Smooth muscle cell (in vitro differentiated cells): ENCODE measurements around the gene MGLL. TPM values are rescaled to one million over a fixed set of nuclear protein-coding genes. Genes with fewer than 3 reads are reported as not detected.

Experiments used
- DNase-seq: peaks from one replicate; lab custom pipeline; 2025; ENCODE audit not compliant: unreplicated experiment; lab: John Stamatoyannopoulos, UW
- H2AFZ ChIP-seq: fragments of 200-600 bp; sonication (generic); 2 replicates; pipeline ENCODE4 v1.6.0; 2016; ENCODE audit warnings: antibody characterized with exemption, low read depth, mild to moderate bottlenecking
- H3F3A ChIP-seq: fragments of 200-600 bp; sonication (generic); 2 replicates; pipeline ENCODE4 v1.6.0; 2017; ENCODE audit warnings: antibody characterized with exemption, low read depth
- H3K27ac ChIP-seq: fragments of 200-600 bp; sonication (generic); 2 replicates; pipeline ENCODE4 v1.5.1; 2016; ENCODE audit warnings: low read depth, mild to moderate bottlenecking
- H3K27me3 ChIP-seq: fragments of 200-600 bp; sonication (generic); 2 replicates; pipeline ENCODE4 v1.6.1; 2016; ENCODE audit warnings: low read depth, mild to moderate bottlenecking
- H3K36me3 ChIP-seq: fragments of 200-600 bp; sonication (generic); 2 replicates; pipeline ENCODE4 v1.5.1; 2016; ENCODE audit warnings: low read depth
- H3K4me1 ChIP-seq: fragments of 200-600 bp; sonication (generic); 2 replicates; pipeline ENCODE4 v1.5.1; 2016; ENCODE audit warnings: low read depth
- H3K4me2 ChIP-seq: fragments of 200-600 bp; sonication (generic); 2 replicates; pipeline ENCODE4 v1.6.0; 2016; ENCODE audit warnings: mild to moderate bottlenecking
- H3K4me3 ChIP-seq: fragments of 200-600 bp; sonication (generic); 2 replicates; pipeline ENCODE4 v1.5.1; 2016; ENCODE audit warnings: mild to moderate bottlenecking
- H3K79me2 ChIP-seq: fragments of 200-600 bp; sonication (generic); 2 replicates; pipeline ENCODE4 v1.6.0; 2016; ENCODE audit warnings: low read depth, mild to moderate bottlenecking
- H3K9ac ChIP-seq: fragments of 200-600 bp; sonication (generic); 2 replicates; pipeline ENCODE4 v1.6.0; 2016; ENCODE audit warnings: low read depth
- H3K9me3 ChIP-seq: fragments of 200-600 bp; sonication (generic); replicated peaks from 2 replicates; pipeline ENCODE4 v1.5.1; 2016; ENCODE audit warnings: low read depth
- H4K20me1 ChIP-seq: fragments of 200-600 bp; sonication (generic); 2 replicates; pipeline ENCODE4 v1.6.0; 2016; ENCODE audit warnings: low read depth
- CTCF ChIP-seq: fragments of 200-600 bp; sonication (generic); IDR thresholded peaks from 2 replicates; pipeline ENCODE4 v1.5.1; 2017; ENCODE audit warnings: borderline replicate concordance, mild to moderate bottlenecking, antibody characterized with exemption; ENCODE audit not compliant: insufficient read depth, poor library complexity, severe bottlenecking
- WGBS: methylation state at CpG from one replicate; pipeline ENCODE4 v1.1.7; 2016; ENCODE audit warnings: low lambda C conversion rate; 5-methylcytosine and 5-hydroxymethylcytosine counted together
- polyA plus RNA-seq: library from polyadenylated mRNA; unstranded; fragments of >200 nt; fragmentation: Nextera tagmentation; extraction: Ambion mirVana; gene quantifications from 2 replicates; pipeline ENCODE4 v1.2.1, GENCODE V29; 2016
- total RNA-seq: library from RNA; depleted of rRNA; stranded (reverse); fragments of >200 nt; gene quantifications from 2 replicates; pipeline ENCODE4 v1.2.3, GENCODE V29; 2014

MGLL gene
- total RNA-seq (4.4 and 13.6 TPM in 2 replicates), polyA plus RNA-seq (22.5 and 37.3 TPM in 2 replicates)

- 2% methylated on average over 23 of the region's 23 CpGs for WGBS
- H3F3A ChIP-seq: peaks cover 4% of the 10 kb centered on the region
- no peak for TF ChIP-seq CTCF
- H3K4me3 ChIP-seq: peak within 1 kb of the TSS; percentile 88
- no peak for DNase-seq
- peak within 1 kb of the TSS; percentile 38 for H3K27ac ChIP-seq
- H3K4me1 ChIP-seq: peaks cover 6% of the 10 kb centered on the region
- no peaks in the 10 kb centered on the region for H3K36me3 ChIP-seq
- peak within 1 kb of the TSS; percentile 100 for H3K4me2 ChIP-seq
- no peaks in the 10 kb centered on the region for H4K20me1 ChIP-seq
- H3K9me3 ChIP-seq: no peaks in the 10 kb centered on the region
- H3K27me3 ChIP-seq: no peaks in the 10 kb centered on the region
- H2AFZ ChIP-seq: peak within 1 kb of the TSS; percentile 96
- H3K9ac ChIP-seq: peak within 1 kb of the TSS; percentile 66
- H3K79me2 ChIP-seq: no peaks in the 10 kb centered on the region
Measured at GRCh38 chr3:127822041-127822681, at the start of gene MGLL. Gene MGLL (minus strand): TSS chr3:127822515. CDS start chr3:127822318, 197 bp downstream.

- 92% methylated on average over 4 of the region's 4 CpGs for WGBS
- Histone ChIP-seq H3F3A (peaks cover 17% of the 10 kb centered on the region), H3K4me1 (no peaks in the 10 kb centered on the region), H3K9ac (no peak overlapping the region), H3K27ac (no peak overlapping the region), H3K4me2 (no peak overlapping the region), H3K4me3 (no peak overlapping the region), H3K36me3 (no peaks in the 10 kb centered on the region), H3K27me3 (no peaks in the 10 kb centered on the region), H3K9me3 (no peaks in the 10 kb centered on the region), H2AFZ (no peak overlapping the region), H3K79me2 (no peaks in the 10 kb centered on the region), H4K20me1 (no peaks in the 10 kb centered on the region)
- no peak for TF ChIP-seq CTCF
- no peak for DNase-seq
Measured at GRCh38 chr3:127870156-127870555, 47.8 kb upstream of the MGLL start.

DNA sequence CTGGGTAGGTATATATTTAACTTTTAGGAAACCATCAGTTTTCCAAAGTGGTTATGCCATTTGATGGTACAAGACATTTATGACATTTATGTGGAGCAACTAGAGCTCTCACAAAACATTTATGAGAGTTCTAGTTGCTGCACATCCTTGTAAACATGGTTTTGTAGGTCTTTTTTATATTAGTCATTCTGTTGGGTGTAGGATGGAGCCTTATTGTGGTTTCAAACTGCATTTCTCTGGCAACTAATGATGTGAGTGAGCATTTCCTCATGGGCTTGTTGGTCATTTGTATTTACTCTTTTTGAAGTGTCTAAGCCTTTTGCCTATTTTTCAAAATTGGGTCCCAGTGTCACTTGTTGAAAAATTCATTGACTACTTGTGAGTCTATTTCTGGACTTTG is 45.7 kb upstream of the MGLL start:
- TF ChIP-seq CTCF: no peak
- H3F3A ChIP-seq: peaks cover 19% of the 10 kb centered on the region
- H3K27me3 ChIP-seq: no peaks in the 10 kb centered on the region
- H3K9me3 ChIP-seq: no peaks in the 10 kb centered on the region
- no peak overlapping the region for H2AFZ ChIP-seq
- no peaks in the 10 kb centered on the region for H3K79me2 ChIP-seq
- H3K27ac ChIP-seq: peak overlapping the region; percentile 92
- no peak overlapping the region for H3K4me3 ChIP-seq
- no peaks in the 10 kb centered on the region for H4K20me1 ChIP-seq
- no peaks in the 10 kb centered on the region for H3K36me3 ChIP-seq
- no peaks in the 10 kb centered on the region for H3K4me1 ChIP-seq
- peak overlapping the region; percentile 55 for H3K4me2 ChIP-seq
- DNase-seq: no peak
- no peak overlapping the region for H3K9ac ChIP-seq

- Histone ChIP-seq H3K4me3 (no peak overlapping the region), H3K4me1 (no peaks in the 10 kb centered on the region), H3K27ac (peak overlapping the region; percentile 92), H2AFZ (no peak overlapping the region), H3F3A (peaks cover 19% of the 10 kb centered on the region), H3K9ac (no peak overlapping the region), H3K36me3 (no peaks in the 10 kb centered on the region), H3K79me2 (no peaks in the 10 kb centered on the region), H4K20me1 (no peaks in the 10 kb centered on the region), H3K9me3 (no peaks in the 10 kb centered on the region), H3K27me3 (no peaks in the 10 kb centered on the region), H3K4me2 (peak overlapping the region; percentile 55)
- 93% methylated on average over 2 of the region's 2 CpGs for WGBS
- no peak for TF ChIP-seq CTCF
- DNase-seq: no peak
Measured at GRCh38 chr3:127867412-127867811, 45.1 kb upstream of the MGLL start.
